Activated T-cell treated with anti-CD3 and anti-CD28 coated beads, Interleukin-2, amount 50 U/mL, for 72 hours (primary cell): ENCODE data around the gene CREG2. TPM values are rescaled to one million over a fixed set of nuclear protein-coding genes. Genes with fewer than 3 reads are reported as not detected.
"Not testable (repeated sequence)": the region's sequence is repeated elsewhere in the genome, so short reads cannot be mapped to it uniquely, and the experiment has no call there.

Experiments used
- ATAC-seq, 2 donors: fragments of 150-1000 bp; cut with Tn5 transposase; replicated peaks in 1 of 2; 2 replicates each; pipeline ENCODE4 v1.10.0; 2021; ENCODE audit warnings: moderate library complexity in 2 of 2, mild to moderate bottlenecking in 1 of 2
- DNase-seq, 2 donors: peaks; one replicate each; pipeline ENCODE4 v3.0.0; 2021 to 2022; ENCODE audit warnings: mixed read lengths in 1 of 2
- H3K27ac Mint-ChIP-seq: one replicate; pipeline ENCODE4 v1.8.0; 2022; ENCODE audit warnings: mild to moderate bottlenecking, moderate library complexity, mixed read lengths
- H3K27me3 Mint-ChIP-seq: one replicate; pipeline ENCODE4 v1.8.0; 2022; ENCODE audit warnings: low read depth, mixed read lengths
- H3K36me3 Mint-ChIP-seq, 2 donors: one replicate each; pipeline ENCODE4 v1.8.0; 2022; ENCODE audit warnings: mixed read lengths in 2 of 2, mild to moderate bottlenecking in 1 of 2; ENCODE audit not compliant: insufficient read depth in 2 of 2
- H3K4me1 Mint-ChIP-seq: one replicate; pipeline ENCODE4 v1.8.0; 2022; ENCODE audit warnings: low read depth, mixed read lengths
- H3K4me3 Mint-ChIP-seq, 2 donors: one replicate each; pipeline ENCODE4 v1.8.0; 2022; ENCODE audit warnings: mild to moderate bottlenecking in 2 of 2, mixed read lengths in 2 of 2, moderate library complexity in 2 of 2
- H3K9me3 Mint-ChIP-seq, 2 donors: one replicate each; pipeline ENCODE4 v1.8.0; 2022; ENCODE audit warnings: mixed read lengths in 2 of 2
- total RNA-seq, 2 donors: library from RNA; stranded (reverse); gene quantifications; one replicate each; pipeline ENCODE4 v1.2.3, GENCODE V29; 2022

CREG2 gene
- total RNA-seq, 2 donors from 2014 or later, result not detected

- H3K36me3 Mint-ChIP-seq, H3K27me3 Mint-ChIP-seq, H3K4me3 Mint-ChIP-seq, ATAC-seq, H3K9me3 Mint-ChIP-seq, H3K27ac Mint-ChIP-seq, DNase-seq: not testable (repeated sequence)
- H3K4me1 Mint-ChIP-seq, result peaks cover 22% of the 10 kb centered on the region
Measured at GRCh38 chr2:101316568-101316967, 70.7 kb downstream of the CREG2 start.

GRCh38 chr2:101311696-101312017, 75.6 kb downstream of the CREG2 start:
- Mint-ChIP-seq H3K4me3 (peak overlapping the region; percentile 5 to 70), H3K27me3 (no peaks in the 10 kb centered on the region), H3K9me3 (no peaks in the 10 kb centered on the region), H3K27ac (peak overlapping the region; percentile 67), H3K4me1 (peaks cover 60% of the 10 kb centered on the region), H3K36me3 (peaks cover under 1 to 1% of the 10 kb centered on the region in 2 donors)
- no peak for DNase-seq
- ATAC-seq, result no peak

- DNase-seq (no peak), ATAC-seq (no peak)
- H3K27me3 Mint-ChIP-seq, result no peaks in the 10 kb centered on the region
- H3K9me3 Mint-ChIP-seq, result no peaks in the 10 kb centered on the region
- peaks cover 2 to 3% of the 10 kb centered on the region in 2 donors for H3K36me3 Mint-ChIP-seq
- peak overlapping the region; percentile 46 to 70 for H3K4me3 Mint-ChIP-seq
- H3K4me1 Mint-ChIP-seq, result peaks cover 62% of the 10 kb centered on the region
- H3K27ac Mint-ChIP-seq, result peak overlapping the region; percentile 67
Measured at GRCh38 chr2:101310834-101311695, 76.2 kb downstream of the CREG2 start.

GRCh38 chr2:101310090-101310833, 77.0 kb downstream of the CREG2 start:
- Mint-ChIP-seq H3K9me3 (no peaks in the 10 kb centered on the region), H3K4me3 (peak overlapping the region; percentile 46 to 70), H3K27me3 (no peaks in the 10 kb centered on the region), H3K36me3 (peaks cover 2 to 3% of the 10 kb centered on the region in 2 donors), H3K4me1 (peaks cover 62% of the 10 kb centered on the region), H3K27ac (no peak overlapping the region)
- ATAC-seq, result no peak
- no peak for DNase-seq

- DNase-seq (peak; percentile 92 to 96), ATAC-seq (peak; percentile 60)
- Mint-ChIP-seq H3K27me3 (no peaks in the 10 kb centered on the region), H3K4me3 (peak within 1 kb of the TSS; percentile 98), H3K9me3 (no peaks in the 10 kb centered on the region), H3K36me3 (peaks cover 2 to 6% of the 10 kb centered on the region in 2 donors), H3K27ac (peak within 1 kb of the TSS; percentile 97), H3K4me1 (peaks cover 77% of the 10 kb centered on the region)
Measured at GRCh38 chr2:101308432-101309210, 78.7 kb downstream of the CREG2 start, which contains the start of gene RNF149. RNF149 (minus strand) TSS chr2:101308701; CDS start chr2:101308588, 113 bp downstream.

GRCh38 chr2:101307950-101308431, 79.3 kb downstream of the CREG2 start:
- Mint-ChIP-seq H3K4me1 (peaks cover 78% of the 10 kb centered on the region), H3K9me3 (no peaks in the 10 kb centered on the region), H3K27me3 (no peaks in the 10 kb centered on the region), H3K36me3 (peaks cover 2 to 6% of the 10 kb centered on the region in 2 donors), H3K4me3 (peak overlapping the region; percentile 98), H3K27ac (peak overlapping the region; percentile 97)
- DNase-seq (peak; percentile 41 to 48), ATAC-seq (peak; percentile 2 to 7)

GRCh38 chr2:101307503-101307902, 79.8 kb downstream of the CREG2 start:
- Mint-ChIP-seq H3K4me1 (peaks cover 83% of the 10 kb centered on the region), H3K9me3 (no peaks in the 10 kb centered on the region)

GRCh38 chr2:101306410-101306809, 80.9 kb downstream of the CREG2 start:
- Mint-ChIP-seq H3K9me3 (no peaks in the 10 kb centered on the region), H3K36me3 (peaks cover 3 to 12% of the 10 kb centered on the region in 2 donors), H3K27ac (peak overlapping the region; percentile 97), H3K4me1 (peaks cover 84% of the 10 kb centered on the region), H3K4me3 (peak overlapping the region; percentile 98), H3K27me3 (no peaks in the 10 kb centered on the region)
- peak in 1 of 2 donors; percentile 21 for DNase-seq
- ATAC-seq, result peak; percentile 0 to 3

More at GRCh38 chr2:101307503-101307902, 79.8 kb downstream of the CREG2 start:
- H3K4me3 Mint-ChIP-seq, result peak overlapping the region; percentile 98
- no peaks in the 10 kb centered on the region for H3K27me3 Mint-ChIP-seq
- DNase-seq (peak; percentile 40 to 46), ATAC-seq (peak; percentile 45 to 49)
- peaks cover 3 to 8% of the 10 kb centered on the region in 2 donors for H3K36me3 Mint-ChIP-seq
- peak overlapping the region; percentile 97 for H3K27ac Mint-ChIP-seq

- Mint-ChIP-seq H3K4me1 (peaks cover 84% of the 10 kb centered on the region), H3K9me3 (no peaks in the 10 kb centered on the region), H3K27me3 (no peaks in the 10 kb centered on the region), H3K36me3 (peaks cover 3 to 12% of the 10 kb centered on the region in 2 donors), H3K27ac (peak overlapping the region; percentile 97), H3K4me3 (peak overlapping the region; percentile 98)
- no peak for ATAC-seq
- no peak for DNase-seq
Measured at GRCh38 chr2:101305492-101306078, 81.7 kb downstream of the CREG2 start.

- H3K27me3 Mint-ChIP-seq, result no peaks in the 10 kb centered on the region
- H3K4me3 Mint-ChIP-seq, result peak overlapping the region; percentile 98
- peaks cover 3 to 12% of the 10 kb centered on the region in 2 donors for H3K36me3 Mint-ChIP-seq
- peak overlapping the region; percentile 97 for H3K27ac Mint-ChIP-seq
- no peaks in the 10 kb centered on the region for H3K9me3 Mint-ChIP-seq
- ATAC-seq, result peak; percentile 43 to 55
- DNase-seq, result peak in 1 of 2 donors; percentile 31
- H3K4me1 Mint-ChIP-seq, result peaks cover 83% of the 10 kb centered on the region
Measured at GRCh38 chr2:101305035-101305434, 82.3 kb downstream of the CREG2 start.

- Mint-ChIP-seq H3K27me3 (no peaks in the 10 kb centered on the region), H3K36me3 (peaks cover 3 to 12% of the 10 kb centered on the region in 2 donors), H3K9me3 (no peaks in the 10 kb centered on the region), H3K4me1 (peaks cover 84% of the 10 kb centered on the region), H3K4me3 (peak overlapping the region; percentile 48 to 63), H3K27ac (no peak overlapping the region)
- no peak for ATAC-seq
- DNase-seq, result no peak
Measured at GRCh38 chr2:101303688-101304087, 83.6 kb downstream of the CREG2 start.

GRCh38 chr2:101302016-101302415, 85.3 kb downstream of the CREG2 start:
- H3K27me3 Mint-ChIP-seq, result no peaks in the 10 kb centered on the region

More at GRCh38 chr2:101302016-101302415, 85.3 kb downstream of the CREG2 start:
- H3K4me3 Mint-ChIP-seq, result peak overlapping the region in 1 of 2 donors; percentile 3
- no peak for ATAC-seq
- H3K27ac Mint-ChIP-seq, result no peak overlapping the region
- H3K36me3 Mint-ChIP-seq, result peaks cover 6 to 17% of the 10 kb centered on the region in 2 donors
- H3K4me1 Mint-ChIP-seq, result peaks cover 91% of the 10 kb centered on the region
- DNase-seq, result no peak
- no peaks in the 10 kb centered on the region for H3K9me3 Mint-ChIP-seq
